Esophagus muscularis mucosa (tissue), 4 donors: ENCODE data around the gene CCDC50. TPM values are rescaled to one million over a fixed set of nuclear protein-coding genes. Genes with fewer than 3 reads are reported as not detected.

Experiments used
- DNase-seq: peaks from one replicate; pipeline ENCODE4 v3.0.0-alpha.2; 2017; ENCODE audit errors: extremely low spot score
- H3K27ac ChIP-seq, 4 donors: fragments of 200-600 bp; sonication (generic); replicated peaks in 1 of 4; 1 replicate in 3 of 4; 2 replicates in 1 of 4; pipeline ENCODE4 v1.5.1; 2016 to 2019; ENCODE audit warnings: mild to moderate bottlenecking in 1 of 4
- H3K27me3 ChIP-seq, 4 donors: fragments of 200-600 bp; sonication (generic); one replicate each; pipeline versions ENCODE4 v1.5.1 to v1.6.0; 2016 to 2019
- H3K36me3 ChIP-seq, 4 donors: fragments of 200-600 bp; sonication (generic); one replicate each; pipeline ENCODE4 v1.5.1; 2016 to 2019
- H3K4me1 ChIP-seq, 4 donors: fragments of 200-600 bp; sonication (generic); one replicate each; pipeline ENCODE4 v1.5.1; 2016 to 2019
- H3K4me3 ChIP-seq, 4 donors: fragments of 200-600 bp; sonication (generic); 1 replicate in 2 of 4; 2 replicates in 2 of 4; pipeline ENCODE4 v1.5.1; 2016 to 2019; ENCODE audit warnings: mild to moderate bottlenecking in 4 of 4, moderate library complexity in 1 of 4
- H3K9me3 ChIP-seq, 4 donors: fragments of 200-600 bp; sonication (generic); 1 replicate in 3 of 4; 2 replicates in 1 of 4; pipeline ENCODE4 v1.5.1; 2016 to 2019
- EP300 ChIP-seq: sonication (generic); formaldehyde crosslinking; IDR thresholded peaks from one replicate; pipeline ENCODE4 v1.6.1; 2017; ENCODE audit warnings: antibody characterized with exemption
- POLR2A ChIP-seq: fragments of 450-650 bp; IDR thresholded peaks from one replicate; pipeline ENCODE4 v1.6.1; 2017; ENCODE audit warnings: antibody characterized with exemption, moderate library complexity, mild to moderate bottlenecking, low read depth
- POLR2AphosphoS5 ChIP-seq, 2 donors: sonication (generic); formaldehyde crosslinking; IDR thresholded peaks; one replicate each; pipeline ENCODE4 v1.6.1; 2017; ENCODE audit warnings: antibody characterized with exemption in 2 of 2
- WGBS: methylation state at CpG from one replicate; pipeline ENCODE4 v1.1.5; 2018; 5-methylcytosine and 5-hydroxymethylcytosine counted together
- intact Hi-C: fragments of 100-400 bp; cut with DNase I; formaldehyde crosslinking; loops from one replicate; pipeline ENCODE4 v1.15.1; 2023
- total RNA-seq, 4 donors: library from RNA; depleted of rRNA; stranded (reverse); fragments of >200 nt; gene quantifications; one replicate each; pipeline versions ENCODE4 v1.1.0 to v1.2.1, GENCODE V29; 2016
- TF ChIP-seq, protein P1 (sequence below), 3 experiments: fragments of 200-600 bp in 2 of 3; fragments of 450-650 bp in 1 of 3; sonication (generic) in 2 of 3; IDR thresholded peaks; one replicate each; pipeline ENCODE4 v1.5.1; 2017 to 2019; ENCODE audit warnings: antibody characterized with exemption in 3 of 3, mild to moderate bottlenecking in 2 of 3, moderate library complexity in 1 of 3

The CCDC50 gene
- total RNA-seq, 4 donors from 2014 or later: 141 to 192 (median 165) TPM

DNA sequence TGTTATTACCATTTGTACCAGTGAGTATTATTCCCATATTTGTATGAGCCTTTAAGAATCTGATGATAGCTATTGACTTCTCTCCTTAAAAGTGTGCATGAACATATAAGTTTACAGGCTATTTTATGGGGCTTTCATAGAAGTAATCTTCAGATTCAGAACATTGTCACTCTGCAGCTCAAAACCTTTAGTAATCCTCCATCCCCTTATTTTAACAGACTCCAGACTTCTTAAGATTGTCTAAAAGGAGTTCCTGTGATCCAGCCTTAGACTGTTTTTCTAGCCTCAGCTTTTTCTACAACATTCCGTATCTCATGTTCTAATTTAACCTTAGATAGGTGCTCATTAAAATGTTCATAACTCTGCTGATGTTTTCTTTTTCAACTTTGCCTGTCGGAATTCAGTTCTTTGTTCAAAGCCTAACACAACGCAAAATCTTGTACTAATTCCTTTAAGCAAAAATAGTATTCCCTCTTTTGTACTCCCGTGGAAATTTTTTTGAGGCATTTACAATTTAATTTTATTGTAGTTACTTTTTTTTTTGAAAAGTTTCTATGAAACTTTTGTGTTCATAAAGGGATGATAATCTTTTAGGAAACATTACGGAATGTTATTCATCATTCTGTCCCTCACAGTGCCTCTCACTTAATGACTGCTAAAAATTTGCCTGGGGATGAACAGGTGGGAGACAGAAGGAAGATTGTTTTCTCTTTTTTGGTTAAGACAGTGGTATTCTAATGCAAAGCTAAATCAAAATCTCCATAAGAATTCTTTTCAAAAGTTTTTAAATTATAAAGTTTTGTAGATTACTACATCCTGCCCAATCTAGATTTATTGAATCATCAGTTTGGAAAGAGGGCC is 39.8 kb downstream of the CCDC50 start:
- no peak for DNase-seq
- H3K27ac ChIP-seq: no peak overlapping the region
- peaks cover 0 to 11% (median 5%) of the 10 kb centered on the region in 4 donors for H3K4me1 ChIP-seq
- no peak overlapping the region for H3K4me3 ChIP-seq
- H3K36me3 ChIP-seq: peaks cover 0 to 29% (median 18%) of the 10 kb centered on the region in 4 donors
- no peaks in the 10 kb centered on the region for H3K9me3 ChIP-seq
- no peak for TF ChIP-seq EP300
- no peak for TF ChIP-seq POLR2A
- no peak for TF ChIP-seq POLR2AphosphoS5 (IDR thresholded peaks at IDR 0.05)
- TF ChIP-seq, protein P1, sequence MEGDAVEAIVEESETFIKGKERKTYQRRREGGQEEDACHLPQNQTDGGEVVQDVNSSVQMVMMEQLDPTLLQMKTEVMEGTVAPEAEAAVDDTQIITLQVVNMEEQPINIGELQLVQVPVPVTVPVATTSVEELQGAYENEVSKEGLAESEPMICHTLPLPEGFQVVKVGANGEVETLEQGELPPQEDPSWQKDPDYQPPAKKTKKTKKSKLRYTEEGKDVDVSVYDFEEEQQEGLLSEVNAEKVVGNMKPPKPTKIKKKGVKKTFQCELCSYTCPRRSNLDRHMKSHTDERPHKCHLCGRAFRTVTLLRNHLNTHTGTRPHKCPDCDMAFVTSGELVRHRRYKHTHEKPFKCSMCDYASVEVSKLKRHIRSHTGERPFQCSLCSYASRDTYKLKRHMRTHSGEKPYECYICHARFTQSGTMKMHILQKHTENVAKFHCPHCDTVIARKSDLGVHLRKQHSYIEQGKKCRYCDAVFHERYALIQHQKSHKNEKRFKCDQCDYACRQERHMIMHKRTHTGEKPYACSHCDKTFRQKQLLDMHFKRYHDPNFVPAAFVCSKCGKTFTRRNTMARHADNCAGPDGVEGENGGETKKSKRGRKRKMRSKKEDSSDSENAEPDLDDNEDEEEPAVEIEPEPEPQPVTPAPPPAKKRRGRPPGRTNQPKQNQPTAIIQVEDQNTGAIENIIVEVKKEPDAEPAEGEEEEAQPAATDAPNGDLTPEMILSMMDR (IDR thresholded peaks at IDR 0.05): no peak
- H3K27me3 ChIP-seq: no peaks in the 10 kb centered on the region
- intact Hi-C loops: no loop called here
- 87% methylated on average over 5 of the region's 5 CpGs for WGBS

DNA sequence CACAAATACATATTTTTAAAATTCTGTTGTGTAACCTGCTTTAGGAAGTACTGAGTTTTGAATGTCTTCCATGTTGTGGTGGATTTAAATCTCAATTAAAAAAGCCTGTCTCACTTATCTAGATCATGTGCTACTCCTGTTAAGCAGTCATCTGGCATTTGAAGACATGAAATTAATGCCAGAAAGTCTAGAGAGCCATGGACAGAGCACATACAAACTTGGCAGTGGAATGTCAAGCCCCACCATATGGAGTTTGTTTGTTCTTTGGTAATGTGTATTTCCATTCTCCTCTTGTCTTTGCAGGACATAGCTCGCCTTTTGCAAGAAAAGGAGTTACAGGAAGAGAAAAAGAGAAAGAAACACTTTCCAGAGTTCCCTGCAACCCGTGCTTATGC is 40.4 kb downstream of the CCDC50 start:
- Histone ChIP-seq H3K27ac (no peak overlapping the region), H3K27me3 (no peaks in the 10 kb centered on the region), H3K4me1 (peaks cover 0 to 8% (median 5%) of the 10 kb centered on the region in 4 donors), H3K4me3 (no peak overlapping the region), H3K36me3 (peaks cover 0 to 27% (median 13%) of the 10 kb centered on the region in 4 donors), H3K9me3 (no peaks in the 10 kb centered on the region)
- 72% methylated on average over 2 of the region's 2 CpGs for WGBS
- intact Hi-C loops: no loop called here
- no peak for TF ChIP-seq POLR2A
- DNase-seq: no peak

DNA sequence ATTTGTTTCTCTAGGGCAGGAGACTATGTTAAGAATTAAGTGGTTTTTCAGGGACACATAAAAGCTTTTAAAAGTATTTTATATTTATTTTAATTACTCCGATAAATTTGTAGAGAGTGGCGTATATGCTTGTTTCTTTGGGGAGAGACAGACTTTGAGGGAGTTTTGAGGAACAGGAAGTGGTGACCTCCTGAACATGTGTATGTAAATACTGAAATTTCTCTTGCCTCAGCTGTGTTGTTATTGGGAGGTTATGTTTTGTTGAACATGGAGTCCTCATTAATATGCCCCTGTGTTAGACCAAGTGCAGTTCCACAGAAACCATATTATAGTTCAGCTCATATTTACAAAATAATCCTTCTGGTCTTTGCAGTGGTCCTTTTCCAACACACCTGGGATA is 42.9 kb downstream of the CCDC50 start:
- H3K4me1 ChIP-seq: peaks cover 11 to 17% (median 13%) of the 10 kb centered on the region in 4 donors
- TF ChIP-seq POLR2A (no peak), POLR2AphosphoS5 (IDR thresholded peaks at IDR 0.05) (no peak), EP300 (no peak)
- TF ChIP-seq, protein P1 (IDR thresholded peaks at IDR 0.05): no peak
- no peaks in the 10 kb centered on the region for H3K9me3 ChIP-seq
- H3K4me3 ChIP-seq: no peak overlapping the region
- H3K36me3 ChIP-seq: peaks cover 4 to 33% (median 23%) of the 10 kb centered on the region in 4 donors
- H3K27me3 ChIP-seq: no peaks in the 10 kb centered on the region
- DNase-seq: no peak
- intact Hi-C loops: no loop called here
- WGBS: 86% methylated on average over 2 of the region's 2 CpGs
- H3K27ac ChIP-seq: no peak overlapping the region

DNA sequence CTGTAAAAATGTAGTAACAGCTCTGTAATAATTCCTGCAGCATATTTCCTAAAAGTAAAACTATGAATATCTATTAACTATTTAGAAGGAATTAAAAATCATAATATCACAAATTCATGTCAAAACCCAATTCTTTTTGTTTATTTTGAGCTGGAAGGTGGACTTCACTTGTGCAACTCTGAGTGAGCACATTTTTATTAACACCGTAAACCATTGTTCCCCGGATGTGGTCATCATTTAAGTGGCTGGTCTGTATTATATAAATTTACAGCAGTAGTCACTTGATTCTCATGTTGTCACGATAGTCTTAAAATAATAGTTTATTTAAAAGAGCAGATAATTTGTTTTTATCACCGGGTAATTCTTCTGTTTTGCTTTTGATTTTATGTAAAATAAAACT is 44.1 kb downstream of the CCDC50 start:
- intact Hi-C loops: no loop called here
- Histone ChIP-seq H3K27me3 (no peaks in the 10 kb centered on the region), H3K4me1 (peaks cover 21 to 26% (median 25%) of the 10 kb centered on the region in 4 donors), H3K27ac (no peak overlapping the region), H3K4me3 (no peak overlapping the region), H3K9me3 (no peaks in the 10 kb centered on the region), H3K36me3 (peaks cover 4 to 33% (median 23%) of the 10 kb centered on the region in 4 donors)
- TF ChIP-seq POLR2A (no peak), POLR2AphosphoS5 (IDR thresholded peaks at IDR 0.05) (no peak), EP300 (no peak)
- TF ChIP-seq, protein P1 (IDR thresholded peaks at IDR 0.05): no peak
- no peak for DNase-seq
- 51% methylated on average over 4 of the region's 4 CpGs for WGBS

DNA sequence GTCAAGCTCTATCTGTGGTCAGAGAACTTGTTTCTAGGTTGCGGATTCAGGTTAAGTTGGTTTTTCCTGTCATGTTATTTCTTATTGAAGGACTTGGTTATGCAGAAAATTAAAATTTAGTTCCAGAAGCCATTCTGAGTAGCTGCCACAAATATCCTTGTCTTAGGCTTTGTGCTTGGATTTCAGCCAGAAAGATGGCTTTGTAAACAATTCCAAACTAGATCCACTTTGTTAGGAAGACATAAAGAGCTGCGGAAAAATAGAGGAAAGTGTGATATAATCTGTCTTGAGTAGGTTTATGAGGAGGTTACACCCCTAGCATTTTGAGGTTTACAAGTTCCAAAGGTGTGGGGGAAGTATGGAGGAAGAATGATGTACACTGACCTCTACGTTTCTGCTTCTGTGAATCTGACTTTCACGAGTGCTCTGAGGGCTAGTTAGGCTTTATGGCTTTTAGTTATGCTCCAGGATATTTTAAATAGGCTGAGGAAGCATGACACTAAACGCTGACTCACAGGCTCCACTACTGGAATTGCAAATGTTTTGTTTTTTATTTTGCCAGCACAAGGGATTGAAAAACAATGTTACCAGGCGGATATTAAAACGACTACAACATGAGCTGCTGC is 47.4 kb downstream of the CCDC50 start:
- Histone ChIP-seq H3K4me1 (peaks cover 34 to 45% (median 41%) of the 10 kb centered on the region in 4 donors), H3K27me3 (no peaks in the 10 kb centered on the region), H3K4me3 (no peak overlapping the region), H3K9me3 (no peaks in the 10 kb centered on the region), H3K36me3 (peaks cover 18 to 33% (median 25%) of the 10 kb centered on the region in 4 donors), H3K27ac (peak overlapping the region; percentile 32 to 72 (median 57))
- 50% methylated on average over 7 of the region's 7 CpGs for WGBS
- peak in 1 of 2 donors; percentile 29 for TF ChIP-seq POLR2AphosphoS5 (IDR thresholded peaks at IDR 0.05)
- TF ChIP-seq, protein P1 (IDR thresholded peaks at IDR 0.05): no peak
- no peak for DNase-seq
- intact Hi-C loops: no loop called here
